RPMI7951 (cell line): ENCODE data around the gene GRHPR. TPM values are rescaled to one million over a fixed set of nuclear protein-coding genes. Genes with fewer than 3 reads are reported as not detected.
"Not testable (repeated sequence)": the region's sequence is repeated elsewhere in the genome, so short reads cannot be mapped to it uniquely, and the experiment has no call there.

Source experiments
- DNase-seq: peaks from one replicate; pipeline ENCODE4 v3.0.0-alpha.2; 2012; ENCODE audit warnings: low read depth
- total RNA-seq: library from RNA; depleted of rRNA; stranded (reverse); fragments of >200 nt; shearing (Covaris generic); gene quantifications from 2 replicates; pipeline ENCODE4 v1.2.3, GENCODE V29; 2014; rRNA removed

The GRHPR gene
- total RNA-seq: 129 and 139 TPM in 2 replicates

GRCh38 chr9:37422289-37423104, at the start of gene GRHPR:
TSS of gene GRHPR (plus strand) at chr9:37422696. CDS start at chr9:37422751, 55 bp downstream.
- peak; percentile 73 for DNase-seq

GRCh38 chr9:37372839-37373238, 49.7 kb upstream of the GRHPR start:
- DNase-seq: no peak

- DNase-seq: no peak
These were observed 48.9 kb upstream of the GRHPR start for GRCh38 chr9:37373621-37374020.

GRCh38 chr9:37374892-37375291, 47.6 kb upstream of the GRHPR start:
- no peak for DNase-seq

GRCh38 chr9:37377688-37378612, 44.5 kb upstream of the GRHPR start:
- DNase-seq: no peak

GRCh38 chr9:37378613-37379004, 43.9 kb upstream of the GRHPR start:
- DNase-seq: no peak

GRCh38 chr9:37379835-37380234, 42.7 kb upstream of the GRHPR start:
- no peak for DNase-seq

- DNase-seq: no peak
These were observed 41.9 kb upstream of the GRHPR start for GRCh38 chr9:37380570-37380969.

GRCh38 chr9:37381094-37381741, 41.3 kb upstream of the GRHPR start:
- no peak for DNase-seq

GRCh38 chr9:37382161-37382981, 40.1 kb upstream of the GRHPR start:
- no peak for DNase-seq

- DNase-seq: no peak
These were observed 39.5 kb upstream of the GRHPR start for GRCh38 chr9:37382982-37383357.

GRCh38 chr9:37383393-37383792, 39.1 kb upstream of the GRHPR start:
- no peak for DNase-seq

GRCh38 chr9:37383876-37384746, 38.4 kb upstream of the GRHPR start:
- no peak for DNase-seq

GRCh38 chr9:37385286-37385685, 37.2 kb upstream of the GRHPR start:
- no peak for DNase-seq

- no peak for DNase-seq
These were observed 35.5 kb upstream of the GRHPR start for GRCh38 chr9:37386988-37387387.

- no peak for DNase-seq
These were observed 31.7 kb upstream of the GRHPR start for GRCh38 chr9:37390759-37391158.

- peak; percentile 14 for DNase-seq
These were observed 30.2 kb upstream of the GRHPR start for GRCh38 chr9:37392272-37392671.

GRCh38 chr9:37395229-37395628, 27.3 kb upstream of the GRHPR start:
- no peak for DNase-seq

- no peak for DNase-seq
These were observed 26.8 kb upstream of the GRHPR start for GRCh38 chr9:37395663-37396062.

- not testable (repeated sequence) for DNase-seq
These were observed 24.5 kb upstream of the GRHPR start for GRCh38 chr9:37397948-37398347.
